Nucleus accumbens (tissue), 56 donors: ENCODE data around the gene SCNN1A.
A peak's percentile ranks its signal among the peaks of the same experiment; 100 is the strongest.

Experiments used
- DNase-seq, 56 donors: peaks; one replicate each; lab custom pipeline; 2025; lab: John Stamatoyannopoulos, UW

The SCNN1A gene

GRCh38 chr12:6323340-6323994 is 51.9 kb downstream of the SCNN1A start:
- peak in 10 of 56 donors; percentile 10 to 52 (median 22) for DNase-seq

DNA sequence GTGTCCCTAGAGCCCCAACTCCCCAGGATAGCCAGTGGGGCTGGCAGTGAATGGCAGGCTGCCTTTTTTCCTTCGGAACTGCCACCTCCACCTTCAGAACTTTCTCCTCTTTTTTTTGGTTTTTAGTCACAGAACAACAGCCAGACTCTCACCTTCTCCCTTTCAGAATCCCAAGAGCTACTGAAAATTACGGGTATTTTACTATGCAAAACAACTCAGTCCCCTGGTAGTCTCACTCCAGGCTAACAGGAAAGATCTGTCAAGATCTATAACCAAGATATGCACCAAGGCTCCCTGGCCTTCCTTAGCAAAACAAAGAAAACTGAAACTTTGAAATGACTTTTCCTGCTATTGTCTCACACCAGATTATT is 52.4 kb downstream of the SCNN1A start:
- no peak for DNase-seq

DNA sequence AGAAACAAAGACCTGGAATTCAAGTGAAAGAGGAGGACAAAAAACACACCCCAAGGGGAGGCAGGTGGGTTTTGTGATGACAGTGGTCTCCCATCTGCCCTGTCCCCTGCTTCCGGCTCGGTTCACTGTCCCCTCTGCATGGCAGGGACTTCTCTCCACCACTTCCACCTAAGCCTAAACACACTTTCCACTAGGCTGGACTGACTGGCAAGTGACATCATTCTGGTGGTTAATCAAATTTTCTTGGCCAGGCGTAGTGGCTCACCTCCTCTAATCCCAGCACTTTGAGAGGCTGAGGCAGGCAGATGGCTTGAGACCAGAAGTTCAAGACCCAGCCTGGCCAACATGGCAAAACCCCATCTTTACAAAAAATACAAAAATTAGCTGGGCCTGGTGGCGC is 53.0 kb downstream of the SCNN1A start:
- no peak for DNase-seq

- no peak for DNase-seq
Measured at GRCh38 chr12:6321905-6322304, 53.5 kb downstream of the SCNN1A start.

DNA sequence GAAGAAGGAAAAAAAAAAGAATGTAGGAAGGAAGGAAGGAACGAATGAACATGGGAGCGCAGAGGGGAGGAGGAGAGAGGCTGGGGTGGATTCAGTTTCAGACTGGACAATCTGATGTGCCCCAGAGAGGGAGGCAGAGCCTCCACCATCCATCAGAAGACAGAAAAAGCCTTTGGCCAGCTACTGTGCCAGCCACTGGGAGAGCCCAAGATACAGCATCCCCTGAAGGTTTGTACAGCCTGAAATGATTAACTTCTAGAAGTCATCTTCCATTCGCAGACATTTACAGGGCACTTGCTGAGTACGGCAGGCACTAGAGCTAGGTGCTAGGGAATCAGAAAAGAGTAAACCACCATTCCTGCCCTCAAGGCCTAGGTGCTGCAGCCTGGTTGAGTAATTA is 55.9 kb downstream of the SCNN1A start:
- no peak for DNase-seq

GRCh38 chr12:6318440-6318879 is 56.9 kb downstream of the SCNN1A start:
- no peak for DNase-seq

DNA sequence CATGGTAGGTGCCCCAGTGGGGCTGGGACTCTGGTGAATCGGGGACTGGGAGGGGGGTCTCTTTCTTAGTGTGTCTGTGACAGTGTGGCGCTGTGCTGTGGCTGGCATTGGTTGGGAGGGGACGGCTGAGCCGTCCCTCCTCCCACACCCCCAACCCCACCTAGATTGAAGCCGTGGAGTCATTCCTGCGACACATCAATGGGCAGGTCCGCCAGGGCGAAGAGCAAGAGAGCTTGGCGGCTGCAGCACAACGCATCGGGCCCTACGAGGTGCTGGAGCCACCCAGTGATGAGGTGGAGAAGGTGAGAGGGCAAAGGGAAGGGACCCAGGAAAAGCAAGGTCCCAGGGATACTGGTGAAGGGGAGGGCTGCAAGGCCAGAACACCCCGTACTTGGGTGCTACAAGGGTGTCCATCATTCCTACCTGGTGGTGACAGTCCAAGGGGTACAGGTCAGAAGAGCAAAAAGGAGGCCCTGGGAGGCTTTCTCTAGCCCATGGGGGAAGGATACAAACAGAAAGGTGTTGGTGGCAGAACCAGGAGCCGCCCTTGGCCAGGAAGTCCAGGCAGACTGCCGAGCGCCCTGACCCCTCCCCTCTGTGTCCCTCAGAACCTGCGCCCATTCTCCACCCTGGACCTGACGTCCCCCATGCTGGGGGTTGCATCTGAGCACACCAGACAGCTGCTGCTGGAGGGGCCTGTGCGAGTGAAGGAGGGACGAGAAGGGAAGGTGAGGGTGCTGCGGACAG is 57.5 kb downstream of the SCNN1A start:
- no peak for DNase-seq

- DNase-seq = no peak
Measured at GRCh38 chr12:6316921-6317692, 58.3 kb downstream of the SCNN1A start.

GRCh38 chr12:6315704-6316597 is 59.4 kb downstream of the SCNN1A start:
- DNase-seq = no peak

GRCh38 chr12:6315184-6315583 is 60.2 kb downstream of the SCNN1A start:
- DNase-seq = no peak

DNA sequence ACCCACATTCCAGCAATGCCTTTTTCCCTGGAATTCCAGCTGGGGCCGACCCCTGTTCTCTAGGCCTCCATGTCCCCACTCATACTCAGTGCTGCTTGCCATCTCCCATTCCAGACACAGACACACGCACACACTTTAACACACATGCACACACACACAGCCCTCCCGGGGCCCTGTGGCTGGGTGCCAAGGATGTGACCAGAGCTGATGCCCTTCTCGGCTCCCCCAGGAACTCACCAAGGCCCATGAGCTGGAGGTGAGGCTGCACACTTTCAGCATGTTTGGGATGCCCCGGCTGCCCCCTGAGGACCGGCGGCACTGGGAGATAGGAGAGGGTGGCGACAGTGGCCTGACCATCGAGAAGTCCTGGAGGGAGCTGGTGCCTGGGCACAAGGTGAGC is 60.6 kb downstream of the SCNN1A start:
- no peak for DNase-seq

DNA sequence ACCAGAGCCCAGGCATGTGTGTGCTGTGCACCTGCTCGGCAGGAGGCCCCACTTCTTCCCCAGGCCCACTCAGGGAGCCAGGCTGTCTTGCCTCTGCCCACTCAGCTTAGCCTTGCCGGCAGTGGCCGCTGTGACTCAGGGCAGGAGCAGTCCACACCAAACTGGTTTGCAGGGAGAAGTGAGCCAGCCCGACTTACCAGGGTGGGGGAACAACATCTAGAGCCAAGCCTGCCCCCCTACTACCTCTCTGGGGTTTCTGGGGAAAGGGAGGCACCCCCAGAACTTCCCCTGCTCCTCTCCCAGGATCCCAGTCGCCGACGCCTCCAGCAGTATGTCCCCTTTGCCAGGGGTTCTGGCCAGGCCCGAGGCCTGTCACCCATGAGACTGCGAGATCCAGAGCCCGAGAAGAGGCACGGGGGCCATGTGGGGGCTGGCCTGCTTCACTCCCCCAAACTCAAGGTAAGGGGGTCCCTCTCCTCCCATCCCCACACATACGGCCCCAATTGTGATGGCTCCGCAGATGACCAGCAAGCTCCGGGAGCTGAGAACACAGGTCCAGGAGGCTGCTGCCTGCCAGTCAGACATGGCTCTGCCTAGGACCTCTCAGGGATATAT is 61.9 kb downstream of the SCNN1A start:
- no peak for DNase-seq

DNA sequence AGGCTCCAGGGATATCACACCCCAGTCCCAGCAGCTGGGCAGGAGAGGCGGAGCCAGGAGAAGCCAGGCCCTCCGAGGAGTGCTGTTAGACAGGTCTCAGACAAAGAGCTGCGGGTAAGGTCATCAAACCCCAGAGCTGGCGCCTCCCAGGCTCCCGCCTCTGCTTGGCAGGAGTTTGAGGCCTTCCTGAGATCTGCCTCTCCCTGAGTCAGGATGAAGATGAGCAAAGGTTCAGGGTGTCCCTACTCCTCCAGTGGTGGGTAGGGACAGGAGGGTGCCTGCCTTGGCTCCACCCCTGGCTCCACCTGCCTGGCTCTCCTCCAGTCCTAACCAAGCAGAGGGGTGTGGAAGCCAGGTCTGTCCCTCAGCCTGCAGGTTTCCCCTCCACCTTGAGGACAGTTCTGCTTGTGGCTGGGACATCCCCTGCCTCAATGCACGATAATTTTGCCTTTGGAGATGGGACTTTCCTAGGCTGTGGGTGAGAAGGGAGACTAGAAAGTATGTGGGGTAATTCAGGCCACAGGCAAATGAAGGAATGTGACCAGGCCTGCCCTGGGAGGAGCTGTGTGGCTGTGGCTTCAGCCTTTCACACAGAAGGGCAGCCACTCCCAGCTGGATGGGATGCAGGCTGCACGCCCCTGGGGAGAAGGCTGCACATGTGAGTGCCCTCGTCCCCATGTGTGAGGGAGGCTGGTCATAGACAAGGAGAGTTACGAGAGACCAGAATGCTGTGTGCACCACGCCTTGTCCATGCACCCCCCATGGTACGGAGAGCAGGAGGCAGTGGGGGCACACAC is 62.6 kb downstream of the SCNN1A start:
- no peak for DNase-seq

DNA sequence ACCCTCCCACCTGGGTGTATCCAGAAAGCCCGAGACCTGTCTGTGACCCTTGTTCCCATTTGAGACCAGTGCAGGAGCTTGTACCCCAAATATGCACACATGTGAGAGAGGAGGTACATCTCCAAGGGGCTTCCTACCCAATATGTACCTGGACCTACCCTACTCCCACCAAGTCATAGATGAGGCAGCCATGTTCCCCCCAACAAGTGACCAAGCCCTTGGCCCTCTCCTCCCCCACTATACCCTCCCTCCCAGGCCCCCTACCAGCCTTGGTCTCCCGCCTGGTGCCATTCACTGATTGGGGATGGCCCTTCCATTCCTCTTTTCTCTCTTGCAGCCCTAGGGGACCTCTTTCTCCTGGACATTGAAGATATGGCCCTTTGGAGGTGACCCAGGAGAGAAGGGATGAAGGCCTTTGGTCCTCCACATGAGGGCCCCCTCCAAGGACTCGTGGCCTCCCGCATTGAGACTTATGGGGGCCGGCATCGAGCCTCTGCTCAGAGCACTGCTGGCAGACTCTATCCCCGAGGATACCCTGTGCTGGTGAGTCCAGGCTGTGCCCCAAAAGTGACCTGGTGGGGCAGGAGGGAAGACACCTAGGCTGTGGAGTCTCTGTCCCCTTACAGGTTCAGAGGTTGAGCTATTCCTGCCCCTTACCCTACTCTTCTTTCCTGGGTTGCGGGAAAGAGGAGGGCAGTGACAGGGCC is 63.4 kb downstream of the SCNN1A start:
- no peak for DNase-seq

GRCh38 chr12:6310771-6311610 is 64.4 kb downstream of the SCNN1A start:
- no peak for DNase-seq

- DNase-seq = peak in 4 of 56 donors; percentile 4 to 18 (median 12)
Measured at GRCh38 chr12:6307529-6307928, 67.8 kb downstream of the SCNN1A start.

GRCh38 chr12:6306599-6307220 is 68.7 kb downstream of the SCNN1A start:
- no peak for DNase-seq
